T47D (cell line): ENCODE results near the gene PCDHGB4.
A peak's percentile ranks its signal among the peaks of the same experiment; 100 is the strongest.
"Not testable (repeated sequence)": the region's sequence is repeated elsewhere in the genome, so short reads cannot be mapped to it uniquely, and the experiment has no call there.

Experiments
- DNase-seq, 2 experiments: peaks; one replicate each; pipeline versions ENCODE4 v3.0.0 to v3.0.0-alpha.2; 2011 to 2012; ENCODE audit warnings: low read depth in 1 of 2, low spot score in 1 of 2
- JUND ChIP-seq: IDR thresholded peaks from 2 replicates; pipeline ENCODE4 v1.6.1; 2012; ENCODE audit warnings: low read depth
- in situ Hi-C: cut with HindIII; loops from 2 replicates; pipeline ENCODE4 v1.10.0; 2016; ENCODE audit warnings: low sequenced_read_pairs, low pct_unique_long_range_greater_than_20kb

The PCDHGB4 gene

GRCh38 chr5:141398608-141399007, 11.1 kb downstream of the PCDHGB4 start:
- TF ChIP-seq JUND, result no peak
- in situ Hi-C loops, result no loop called here
- no peak for DNase-seq

- no peak for DNase-seq
- in situ Hi-C loops, result no loop called here
- TF ChIP-seq JUND, result no peak
Measured at GRCh38 chr5:141399555-141400258, 12.2 kb downstream of the PCDHGB4 start.

GRCh38 chr5:141402553-141403243, 15.2 kb downstream of the PCDHGB4 start, which contains the start of gene PCDHGA9:
Gene PCDHGA9 (plus strand): TSS chr5:141402778. CDS start chr5:141402953, 175 bp downstream.
- DNase-seq, result no peak
- in situ Hi-C loops, result no loop called here
- no peak for TF ChIP-seq JUND

GRCh38 chr5:141403387-141403786, 15.9 kb downstream of the PCDHGB4 start:
- DNase-seq, result no peak
- in situ Hi-C loops, result no loop called here
- TF ChIP-seq JUND, result no peak

- DNase-seq, in situ Hi-C loops: not testable (repeated sequence)
Measured at GRCh38 chr5:141407790-141408505, 20.4 kb downstream of the PCDHGB4 start, which contains the start of gene PCDHGB6. Gene PCDHGB6 (plus strand): TSS chr5:141408021. CDS start chr5:141408203, 182 bp downstream.

GRCh38 chr5:141409598-141410306, 22.3 kb downstream of the PCDHGB4 start:
- DNase-seq, result no peak
- no peak for TF ChIP-seq JUND
- in situ Hi-C loops, result no loop called here

GRCh38 chr5:141411575-141411974, 24.1 kb downstream of the PCDHGB4 start:
- no peak for DNase-seq
- in situ Hi-C loops, result no loop called here
- TF ChIP-seq JUND, result no peak

- peak; percentile 93 for DNase-seq
- in situ Hi-C loops, result no loop called here
Measured at GRCh38 chr5:141412854-141413539, 25.5 kb downstream of the PCDHGB4 start, which contains the start of gene PCDHGA10. Gene PCDHGA10 (plus strand): TSS chr5:141412987. CDS start chr5:141413176, 189 bp downstream.

GRCh38 chr5:141413540-141414069, 26.1 kb downstream of the PCDHGB4 start:
- peak; percentile 72 to 92 for DNase-seq
- TF ChIP-seq JUND, result no peak
- in situ Hi-C loops, result no loop called here

More at GRCh38 chr5:141412854-141413539, 25.5 kb downstream of the PCDHGB4 start, which contains the start of gene PCDHGA10:
- no peak for TF ChIP-seq JUND

- DNase-seq, in situ Hi-C loops: not testable (repeated sequence)
Measured at GRCh38 chr5:141414548-141415274, 27.2 kb downstream of the PCDHGB4 start.

GRCh38 chr5:141415275-141415618, 27.7 kb downstream of the PCDHGB4 start:
- DNase-seq, in situ Hi-C loops: not testable (repeated sequence)

GRCh38 chr5:141417494-141418172, 30.1 kb downstream of the PCDHGB4 start, which contains the start of gene PCDHGB7:
Gene PCDHGB7 (plus strand): TSS chr5:141417677. CDS start chr5:141417860, 183 bp downstream.
- DNase-seq, in situ Hi-C loops: not testable (repeated sequence)
